GM19455 (cell line): Measurements from ENCODE around the gene EPAS1.

Experiments used
- ATAC-seq: cut with Tn5 transposase; IDR thresholded peaks from one replicate; pipeline ENCODE4 v1.9.1; 2021; ENCODE audit not compliant: unreplicated experiment

EPAS1 gene

GRCh38 chr2:46338674-46339073 is 41.5 kb downstream of the EPAS1 start:
- ATAC-seq, result no peak

GRCh38 chr2:46339200-46339599 is 42.0 kb downstream of the EPAS1 start:
- ATAC-seq, result no peak

- ATAC-seq, result no peak
Observed at GRCh38 chr2:46339676-46340459, 42.7 kb downstream of the EPAS1 start.

- ATAC-seq, result no peak
Observed at GRCh38 chr2:46340740-46341420, 43.7 kb downstream of the EPAS1 start.

- no peak for ATAC-seq
Observed at GRCh38 chr2:46342566-46343315, 45.5 kb downstream of the EPAS1 start.

GRCh38 chr2:46344706-46345105 is 47.5 kb downstream of the EPAS1 start:
- ATAC-seq, result no peak

- no peak for ATAC-seq
Observed at GRCh38 chr2:46345775-46346174, 48.6 kb downstream of the EPAS1 start.

- no peak for ATAC-seq
Observed at GRCh38 chr2:46346719-46347118, 49.5 kb downstream of the EPAS1 start.

- peak; percentile 53 for ATAC-seq
Observed at GRCh38 chr2:46347648-46348280, 50.6 kb downstream of the EPAS1 start.

- ATAC-seq, result no peak
Observed at GRCh38 chr2:46349115-46349547, 51.9 kb downstream of the EPAS1 start.

- no peak for ATAC-seq
Observed at GRCh38 chr2:46350029-46350689, 53.0 kb downstream of the EPAS1 start.

- no peak for ATAC-seq
Observed at GRCh38 chr2:46351098-46351749, 54.0 kb downstream of the EPAS1 start.

GRCh38 chr2:46351750-46352138 is 54.5 kb downstream of the EPAS1 start:
- no peak for ATAC-seq

- ATAC-seq, result no peak
Observed at GRCh38 chr2:46352621-46353020, 55.4 kb downstream of the EPAS1 start.

- ATAC-seq, result no peak
Observed at GRCh38 chr2:46353509-46353908, 56.3 kb downstream of the EPAS1 start.

- ATAC-seq, result no peak
Observed at GRCh38 chr2:46355756-46356155, 58.5 kb downstream of the EPAS1 start.

- no peak for ATAC-seq
Observed at GRCh38 chr2:46356991-46357390, 59.8 kb downstream of the EPAS1 start.

GRCh38 chr2:46358713-46359112 is 61.5 kb downstream of the EPAS1 start:
- no peak for ATAC-seq

- no peak for ATAC-seq
Observed at GRCh38 chr2:46360303-46360702, 63.1 kb downstream of the EPAS1 start.
